GM21786 (cell line): ENCODE results near the gene POP4.

ENCODE experiments used
- ATAC-seq: cut with Tn5 transposase; IDR thresholded peaks from one replicate; pipeline ENCODE4 v1.9.1; 2021; ENCODE audit not compliant: unreplicated experiment

POP4 gene

DNA sequence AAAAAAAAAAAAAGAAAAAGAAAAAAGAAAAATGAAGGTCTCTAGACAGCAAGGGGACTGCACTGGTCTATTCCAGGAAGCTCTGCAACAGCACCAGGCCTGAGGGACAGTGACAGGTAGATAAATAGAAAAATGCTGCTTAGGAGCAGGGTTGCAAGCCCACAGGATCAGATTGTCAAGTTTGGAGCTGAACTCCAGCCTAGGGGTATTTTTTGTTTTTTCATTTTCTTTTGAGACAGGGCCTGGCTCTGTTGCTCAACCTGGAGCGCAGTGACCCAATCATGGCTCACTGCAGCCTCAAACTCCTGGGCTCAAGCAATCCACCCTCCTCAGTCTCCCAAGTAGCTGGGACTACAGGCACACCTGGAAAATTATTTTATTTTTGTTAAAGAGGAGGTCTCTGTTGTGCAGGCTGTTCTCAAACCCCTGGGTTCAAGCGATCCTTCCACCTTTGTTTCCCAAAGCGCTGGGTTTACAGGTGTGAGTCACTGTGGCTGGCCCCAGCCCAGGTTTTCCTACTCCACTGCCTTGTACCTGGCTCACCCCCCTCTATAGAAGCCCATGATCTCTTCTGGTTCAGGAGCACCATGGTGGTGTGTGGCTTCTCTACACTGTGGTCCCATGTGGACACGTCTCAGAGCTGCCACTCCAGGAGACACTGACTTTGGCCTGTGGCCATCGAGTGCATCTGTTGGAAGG, 23.9 kb downstream of the POP4 start:
- no peak for ATAC-seq

DNA sequence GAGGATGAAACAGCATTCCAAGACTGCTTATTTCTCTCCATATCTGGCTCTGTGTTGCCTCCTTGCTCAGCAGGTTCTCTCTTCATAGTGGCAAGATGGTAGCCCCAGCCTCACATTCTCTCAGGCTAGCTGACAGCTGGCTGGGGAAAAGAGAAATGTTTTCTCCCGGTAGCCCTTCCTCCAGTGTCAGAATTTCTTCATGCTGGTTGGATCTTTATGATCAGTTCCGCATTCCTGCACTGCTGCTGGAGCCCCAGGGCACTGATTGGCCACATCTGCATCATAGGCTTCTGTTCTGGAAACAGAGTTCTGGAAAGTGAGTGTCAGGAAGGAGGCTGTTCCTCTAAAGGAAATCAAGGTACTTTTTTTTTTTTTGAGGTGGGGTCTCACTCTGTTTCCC, 24.6 kb downstream of the POP4 start:
- no peak for ATAC-seq

DNA sequence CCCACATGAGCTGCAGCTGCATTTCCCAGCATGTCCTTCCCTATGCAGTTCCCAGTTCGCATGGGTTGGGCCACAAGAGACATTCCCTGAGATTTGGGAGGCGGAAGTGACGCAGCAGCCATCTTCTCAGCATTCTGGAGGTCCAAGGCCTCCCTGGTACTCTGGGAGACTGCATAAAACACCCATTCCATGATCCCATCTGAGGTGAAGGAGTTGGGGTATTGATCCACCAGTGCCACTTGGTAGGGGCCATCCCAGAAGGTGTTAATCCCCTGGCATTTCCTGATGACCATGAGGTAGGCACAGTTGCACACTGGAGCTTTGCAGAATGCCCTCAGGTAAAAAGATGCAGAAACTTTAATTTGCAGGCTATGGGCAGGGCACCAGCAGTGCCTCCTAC, 25.4 kb downstream of the POP4 start:
- ATAC-seq = no peak

DNA sequence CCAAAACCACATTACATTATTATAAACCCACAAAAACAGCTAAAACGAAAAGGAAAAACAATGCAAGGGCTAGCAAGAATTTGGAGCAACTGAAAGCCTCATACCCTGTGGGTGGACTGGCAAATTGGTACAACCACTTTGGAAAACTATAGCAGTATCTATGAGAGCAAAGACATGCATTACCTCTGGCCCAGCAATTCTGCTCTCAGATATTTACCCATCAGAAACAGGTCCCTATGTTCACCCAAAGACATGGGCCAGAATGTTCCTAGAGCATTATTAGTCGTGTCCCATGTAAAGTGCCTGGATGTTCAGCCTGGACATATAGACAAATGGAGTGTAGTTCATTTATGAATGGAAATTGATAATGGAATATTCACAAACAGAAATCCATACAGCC, 27.9 kb downstream of the POP4 start:
- no peak for ATAC-seq

DNA sequence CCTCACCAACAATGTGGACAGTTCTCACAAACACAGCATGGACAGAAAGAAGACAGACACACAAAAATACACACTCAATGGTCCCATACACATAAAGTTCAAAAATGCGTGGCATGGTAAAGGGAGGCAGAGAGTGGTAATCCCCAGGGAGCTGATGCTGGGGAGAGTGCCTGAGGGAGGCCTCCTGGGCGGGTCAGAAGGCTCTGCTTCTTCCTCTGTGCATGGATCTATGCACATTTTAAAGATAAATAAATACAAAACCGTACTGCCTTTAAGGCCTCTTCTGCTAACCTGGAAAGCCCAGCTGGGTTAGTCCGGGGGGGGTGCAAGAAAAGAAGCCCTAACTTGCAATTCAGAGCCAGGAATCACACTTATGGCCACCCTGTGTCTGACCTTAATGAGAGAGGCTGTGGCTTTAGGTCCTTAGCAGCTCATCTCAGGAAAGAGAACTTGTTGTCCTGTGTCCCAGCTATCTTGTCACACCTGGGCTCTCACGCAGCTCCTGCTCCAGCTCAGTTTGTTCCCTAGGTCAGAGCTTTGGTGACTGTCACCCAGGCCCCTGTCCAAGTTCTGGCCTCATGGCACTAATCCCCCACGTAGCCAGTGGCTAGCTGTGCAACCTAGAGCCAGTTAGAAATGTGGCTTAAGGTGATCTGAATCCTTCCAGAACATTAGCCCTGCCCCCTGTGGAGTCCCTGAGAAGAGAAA, 28.5 kb downstream of the POP4 start:
- no peak for ATAC-seq

DNA sequence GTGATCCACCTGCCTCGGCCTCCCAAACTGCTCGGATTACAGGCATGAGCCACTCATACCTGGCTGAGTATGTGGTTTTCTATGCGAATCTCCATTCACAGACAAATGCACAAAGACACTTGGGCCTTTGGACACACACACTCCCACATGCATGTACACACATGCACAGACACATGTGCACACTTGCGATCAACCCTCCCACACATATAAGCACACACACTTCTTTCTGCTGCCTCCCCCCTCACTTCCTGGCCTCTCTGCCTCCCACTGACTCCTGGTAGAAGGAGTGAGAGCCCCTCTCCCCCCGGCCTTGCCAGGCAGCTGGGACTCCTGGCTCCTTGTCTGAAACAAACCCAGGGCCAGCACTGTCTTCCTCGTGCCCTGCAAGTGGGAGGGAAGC, 29.9 kb downstream of the POP4 start:
- no peak for ATAC-seq

DNA sequence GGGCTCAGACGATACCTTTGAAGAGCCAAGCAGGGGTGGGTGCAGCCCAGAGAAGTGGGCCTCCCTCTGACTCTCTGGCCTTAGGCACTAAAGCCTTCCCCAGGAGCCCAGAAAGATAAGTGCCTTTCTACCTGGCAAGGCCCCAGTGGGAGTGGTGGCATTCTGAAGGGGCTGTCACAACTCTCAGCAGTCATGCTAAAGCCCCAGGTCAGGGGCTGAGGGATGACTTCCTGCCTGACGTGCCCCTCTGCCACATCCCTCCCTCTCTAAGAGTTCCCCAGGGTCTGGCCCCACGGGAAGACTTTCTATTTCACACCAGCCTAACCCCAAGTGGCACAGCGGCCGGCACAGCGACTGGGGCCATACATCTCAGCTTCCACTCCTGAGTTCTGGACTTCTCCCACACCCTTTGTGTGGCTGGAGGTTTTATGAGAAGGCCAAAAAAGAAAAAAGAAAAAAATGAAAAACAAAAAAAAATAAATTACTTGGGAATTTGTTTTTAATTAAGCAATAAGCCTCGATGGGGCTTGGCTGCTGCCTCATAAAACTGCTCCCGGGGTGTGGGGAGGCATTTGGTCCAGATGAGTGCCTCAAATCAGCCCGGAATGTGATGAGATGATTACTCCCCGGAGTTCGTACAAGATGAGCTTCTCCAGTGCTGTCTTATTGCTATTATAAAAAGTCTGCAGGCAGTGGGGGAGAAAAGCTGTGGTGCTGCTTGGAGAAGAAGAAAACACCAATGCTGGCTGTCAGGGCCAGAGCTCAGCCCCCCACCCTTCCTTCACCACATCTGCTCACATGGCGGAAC, 30.7 kb downstream of the POP4 start:
- no peak for ATAC-seq

DNA sequence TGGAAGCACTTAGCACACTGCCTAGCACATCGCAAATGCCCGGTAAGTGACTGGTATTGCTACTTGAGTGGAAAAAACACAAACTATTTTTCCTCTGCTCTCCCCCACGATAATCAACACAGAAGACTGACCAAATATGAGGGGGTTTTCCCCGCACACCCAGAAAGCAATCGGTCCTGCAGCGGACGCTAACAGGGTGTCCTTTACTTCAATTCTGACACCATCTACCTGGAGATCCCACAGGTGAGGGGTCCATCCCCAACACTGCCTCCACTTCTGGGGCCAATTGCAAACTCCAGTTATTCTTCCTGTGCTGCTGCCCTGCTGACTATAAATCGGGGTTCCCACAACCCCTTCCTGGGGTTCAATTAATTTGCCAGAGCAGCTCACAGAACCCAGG, 33.0 kb downstream of the POP4 start:
- ATAC-seq = no peak

DNA sequence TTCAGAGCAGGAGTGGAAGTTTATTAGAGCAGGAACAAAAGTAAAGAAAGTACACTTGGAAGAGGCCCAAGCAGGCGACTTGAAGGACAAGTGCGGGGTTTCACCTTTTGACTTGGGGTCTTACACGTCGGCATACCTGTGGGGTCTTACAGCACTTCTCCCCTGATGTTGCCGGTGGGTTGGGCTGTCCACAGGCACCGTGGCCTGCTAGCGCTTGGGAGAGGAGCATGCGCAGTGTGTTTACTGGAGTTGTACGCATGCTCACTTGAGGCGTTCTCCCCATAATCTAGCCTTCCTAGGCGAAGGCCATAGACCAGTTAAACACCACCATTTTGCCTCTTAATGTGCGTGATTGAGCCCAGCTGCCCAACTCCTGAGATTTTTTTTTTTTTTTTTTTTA, 34.1 kb downstream of the POP4 start:
- no peak for ATAC-seq

DNA sequence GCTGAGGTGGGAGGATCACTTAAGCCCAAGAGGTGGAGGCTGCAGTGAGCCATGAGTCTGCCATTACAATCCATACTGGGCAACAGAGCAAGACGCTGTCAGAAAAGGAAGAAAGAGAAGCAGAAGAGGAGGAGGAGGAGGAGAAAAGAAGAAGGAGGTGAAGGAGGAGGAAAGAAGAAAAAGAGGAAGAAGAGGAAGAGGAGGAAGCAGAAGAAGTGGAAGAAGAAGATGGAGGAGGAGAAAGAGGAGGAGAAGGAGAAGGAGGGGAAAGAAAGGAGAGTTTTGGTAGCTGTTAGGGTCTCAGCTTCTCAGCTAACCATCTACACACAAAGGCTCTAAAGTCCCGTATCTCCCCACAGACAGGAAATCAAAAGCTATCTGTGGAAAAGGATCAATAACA, 35.5 kb downstream of the POP4 start:
- no peak for ATAC-seq

DNA sequence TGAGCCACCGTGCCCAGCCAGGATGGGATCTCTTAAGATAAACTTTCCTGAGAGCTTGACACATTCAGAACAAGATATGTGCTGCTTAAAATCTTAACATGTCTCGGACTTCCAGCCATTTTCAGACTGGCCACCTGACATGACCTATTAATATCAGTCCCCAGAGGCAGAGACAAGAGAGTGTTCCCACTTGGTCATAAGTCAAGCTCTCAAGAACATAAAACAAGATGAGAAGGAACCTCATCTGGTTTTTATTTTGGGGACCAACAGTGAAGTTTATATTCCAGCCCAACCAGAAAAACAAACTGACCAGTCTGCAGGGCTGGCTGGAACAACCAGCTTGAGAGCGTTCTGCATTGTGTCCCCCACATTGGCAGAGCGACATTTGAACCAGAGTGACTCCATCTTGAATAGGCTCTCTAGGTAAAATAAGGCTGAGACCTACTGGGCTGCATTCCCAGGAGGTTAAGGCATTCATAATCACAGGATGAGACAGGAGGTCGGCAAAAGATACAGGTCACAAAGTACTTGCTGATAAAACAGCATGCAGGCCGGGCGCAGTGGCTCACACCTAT, 37.4 kb downstream of the POP4 start:
- ATAC-seq = no peak

DNA sequence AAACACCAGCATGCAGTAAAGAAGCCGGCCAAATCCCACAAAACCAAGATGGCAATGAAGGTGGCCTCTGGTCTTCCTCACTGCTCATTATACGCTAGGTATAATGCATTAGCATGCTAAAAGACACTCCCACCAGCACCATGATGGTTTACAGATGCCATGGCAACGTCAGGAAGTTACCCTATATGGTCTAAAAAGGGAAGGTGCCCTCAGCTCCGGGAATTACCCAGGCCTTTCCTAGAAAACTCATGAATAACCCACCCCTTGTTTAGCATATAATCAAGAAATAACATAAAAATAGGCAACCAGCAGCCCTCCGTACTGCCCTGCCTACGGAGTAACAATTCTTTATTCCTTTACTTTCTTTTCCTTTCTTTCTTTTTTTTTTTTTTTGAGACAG, 38.1 kb downstream of the POP4 start:
- ATAC-seq = no peak

DNA sequence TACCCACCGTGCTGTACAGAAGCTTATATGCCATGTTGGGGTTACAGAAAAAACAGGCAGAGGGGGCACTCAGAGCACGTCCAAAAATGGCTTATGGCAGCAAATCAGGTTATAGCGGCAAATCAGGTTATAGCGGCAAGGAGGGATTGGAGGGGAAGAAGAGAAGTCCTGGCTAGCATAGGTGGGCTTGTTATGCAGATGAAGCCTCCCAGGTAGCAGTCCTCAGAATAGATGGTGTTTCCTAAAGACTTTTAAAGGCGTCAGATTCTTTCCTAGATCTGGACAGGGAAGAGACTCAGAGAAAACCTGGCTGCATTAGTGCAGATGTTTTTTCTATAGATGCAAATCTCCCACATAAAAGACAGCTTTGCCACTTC, 39.4 kb downstream of the POP4 start:
- ATAC-seq = no peak

DNA sequence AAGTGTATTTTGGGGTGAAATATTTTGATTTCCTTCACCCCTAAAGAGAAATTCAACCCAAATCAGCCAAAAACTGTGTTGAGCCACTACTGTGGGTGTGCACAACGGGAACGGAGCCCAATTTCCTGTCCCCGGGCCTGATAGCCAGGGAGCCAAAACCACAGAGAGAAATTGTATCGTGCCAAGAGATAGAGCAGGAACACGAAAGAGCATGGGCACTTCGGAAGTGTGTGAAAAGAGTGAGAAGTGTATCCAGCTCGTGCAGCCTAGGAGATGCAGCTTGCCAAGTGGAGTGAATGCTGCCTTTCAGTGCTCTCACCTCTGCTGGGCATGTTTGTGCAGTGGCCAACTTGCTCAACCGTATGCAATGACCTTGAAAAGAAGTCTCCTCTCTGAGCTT, 39.8 kb downstream of the POP4 start:
- no peak for ATAC-seq

DNA sequence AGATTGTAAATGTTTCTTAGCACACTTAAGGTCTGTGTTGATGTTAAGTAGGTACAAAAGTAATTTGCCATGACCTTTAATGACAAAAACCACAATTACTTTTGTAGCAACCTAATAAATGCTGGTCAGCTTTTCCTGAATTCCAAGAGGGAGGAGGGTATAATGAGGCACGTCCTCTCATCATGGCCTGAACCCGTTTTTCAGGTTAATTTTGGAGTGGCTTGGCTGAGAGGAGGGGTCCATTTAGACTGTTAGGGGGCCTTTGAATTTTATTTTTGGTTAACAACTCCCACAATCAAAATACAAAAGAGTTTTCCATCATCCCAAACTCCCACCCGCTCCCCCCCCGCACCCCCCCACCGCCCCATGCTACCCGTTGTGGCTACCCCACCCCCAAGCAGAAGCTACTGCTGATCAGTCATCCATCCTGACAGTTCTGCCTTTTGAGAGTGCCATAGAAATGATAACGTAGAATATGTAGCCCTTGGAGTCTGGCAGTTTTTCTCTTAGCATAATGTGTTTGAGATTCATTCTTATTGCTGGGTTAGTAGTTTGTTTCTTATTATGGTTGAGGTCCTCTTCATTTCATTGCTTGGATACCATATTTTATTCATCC, 44.8 kb downstream of the POP4 start:
- no peak for ATAC-seq

DNA sequence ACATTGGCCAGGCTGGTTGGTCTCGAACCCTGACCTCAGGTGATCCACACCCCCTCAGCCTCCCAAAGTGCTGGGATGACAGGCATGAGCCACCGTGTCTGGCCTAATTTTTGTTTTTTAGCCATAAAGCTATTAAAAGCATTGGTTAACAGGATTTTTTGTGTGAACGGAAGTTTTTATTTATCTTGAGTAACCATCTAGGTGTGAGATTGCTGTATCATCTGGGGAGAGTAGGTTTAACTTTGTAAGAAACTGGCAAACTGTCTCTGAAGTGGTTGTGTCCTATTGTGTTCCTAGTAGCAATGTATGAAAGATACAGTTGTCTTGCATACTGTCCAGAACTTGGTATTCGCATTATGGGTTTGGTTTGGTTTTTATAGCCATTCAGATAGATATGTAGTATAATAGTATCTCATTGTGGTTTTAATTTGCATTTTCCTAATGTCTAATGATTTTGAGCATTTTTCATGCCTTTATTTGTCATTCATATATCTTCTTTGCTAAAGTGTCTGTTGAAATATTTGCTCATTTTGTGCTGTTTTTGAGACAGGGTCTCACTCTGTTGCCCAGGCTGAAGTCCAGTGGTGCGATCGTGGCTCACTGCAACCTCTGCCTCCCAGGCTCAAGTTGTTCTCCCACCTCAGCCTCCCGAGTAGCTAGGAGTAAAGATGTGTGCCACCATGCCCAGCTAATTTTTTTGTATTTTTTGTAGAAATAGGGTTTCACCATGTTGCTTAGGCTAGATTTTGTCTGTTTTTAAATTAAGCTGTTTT, 45.7 kb downstream of the POP4 start:
- ATAC-seq = no peak

DNA sequence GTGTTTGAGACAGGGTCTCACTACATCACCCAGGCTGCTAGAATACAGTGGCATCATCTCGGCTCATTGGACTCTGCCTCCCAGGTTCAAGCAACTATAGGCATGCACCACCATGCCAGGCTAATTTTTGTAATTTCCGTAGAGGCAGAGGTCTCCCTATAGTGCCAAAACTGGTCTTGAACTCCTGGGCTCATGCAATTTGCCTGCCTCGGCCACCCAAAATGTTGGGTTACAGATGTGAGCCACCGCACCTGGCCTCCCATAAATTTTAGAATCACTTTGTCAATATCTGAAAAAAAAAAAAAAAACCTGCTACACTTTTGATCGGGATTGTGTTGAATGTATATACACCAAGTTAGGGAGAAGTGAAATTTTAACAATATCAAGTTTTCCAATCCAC, 47.3 kb downstream of the POP4 start:
- ATAC-seq = no peak

DNA sequence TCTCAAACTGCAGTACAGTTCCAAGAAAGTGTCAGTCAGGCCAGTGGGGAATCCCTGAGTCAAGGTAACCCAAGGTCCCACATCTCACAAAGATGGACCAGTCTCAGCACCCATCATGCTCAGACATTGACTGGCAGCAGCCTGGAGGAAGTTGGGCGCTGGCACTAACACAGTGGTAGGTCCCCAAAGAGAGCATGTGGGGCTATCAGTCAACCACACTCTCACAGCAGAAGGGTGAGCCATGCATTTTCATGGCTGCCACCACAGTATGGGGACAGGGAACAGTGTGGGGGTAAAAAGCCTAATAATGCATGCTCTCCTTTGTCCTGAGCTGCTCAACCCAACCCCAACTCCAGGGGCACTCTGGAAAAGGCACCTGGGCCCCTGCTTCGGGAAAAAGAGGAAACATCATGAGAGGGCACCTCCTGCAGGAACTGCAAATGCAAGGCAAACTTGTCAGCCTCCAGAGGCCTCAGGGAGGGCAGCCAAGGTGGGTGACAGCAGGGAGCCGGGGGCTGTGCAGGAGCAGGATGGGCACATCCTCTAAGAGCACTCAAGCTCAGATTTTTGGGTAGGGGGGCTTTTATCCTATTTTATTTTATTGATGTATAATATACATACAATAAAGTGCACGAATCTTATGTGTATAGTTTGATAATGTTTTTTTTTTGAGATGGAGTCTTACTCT, 49.7 kb downstream of the POP4 start:
- ATAC-seq = no peak

DNA sequence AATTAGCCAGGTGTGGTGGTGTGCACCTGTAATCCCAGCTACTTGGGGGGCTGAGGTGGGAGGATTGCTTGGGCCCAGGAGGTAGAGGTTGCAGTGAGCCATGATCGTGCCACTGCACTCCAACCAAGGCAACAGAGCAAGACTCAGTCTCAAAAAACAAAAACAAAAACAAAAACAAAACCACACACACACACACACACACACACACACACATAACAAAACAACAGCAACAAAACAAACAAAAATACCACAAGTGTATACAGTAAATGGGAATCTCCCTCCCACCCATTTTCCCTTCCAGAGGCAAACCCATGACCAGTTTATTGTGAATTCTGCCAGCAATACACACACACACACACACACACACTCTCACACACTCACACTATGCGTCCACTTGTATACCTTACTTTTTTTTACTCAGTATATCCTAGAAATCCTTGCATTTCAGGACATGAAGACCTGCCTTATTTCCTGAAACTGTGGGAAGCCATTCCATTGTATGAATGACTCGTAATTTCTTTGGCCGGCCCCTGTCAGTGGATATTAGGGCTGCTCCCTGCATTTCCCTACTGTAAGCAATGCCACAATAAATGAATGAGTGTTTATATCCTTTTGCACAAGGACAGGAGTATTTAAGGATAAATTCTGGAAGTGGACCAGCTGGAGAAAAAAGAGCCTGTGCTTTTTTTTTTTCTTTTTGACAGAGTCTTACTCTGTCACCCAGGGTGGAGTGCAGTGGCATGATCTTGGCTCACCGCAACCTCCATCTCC, 52.3 kb downstream of the POP4 start:
- ATAC-seq = no peak
